Memory B cell (primary cell): ENCODE data around the gene SLC15A1.
"Not testable (repeated sequence)": the region's sequence is repeated elsewhere in the genome, so short reads cannot be mapped to it uniquely, and the experiment has no call there.

Experiments used
- ATAC-seq: fragments of 150-1000 bp; cut with Tn5 transposase; 2 replicates; pipeline ENCODE4 v1.10.0; 2021; ENCODE audit warnings: low read depth, mild to moderate bottlenecking, moderate library complexity
- DNase-seq, 2 donors: peaks; one replicate each; pipeline ENCODE4 v3.0.0; 2022; ENCODE audit warnings: low spot score in 2 of 2
- H3K27ac Mint-ChIP-seq: one replicate; pipeline ENCODE4 v1.8.0; 2022; ENCODE audit warnings: mild to moderate bottlenecking, moderate library complexity, mixed read lengths
- H3K27me3 Mint-ChIP-seq: one replicate; pipeline ENCODE4 v1.8.0; 2022; ENCODE audit warnings: mixed read lengths
- H3K36me3 Mint-ChIP-seq: one replicate; pipeline ENCODE4 v1.8.0; 2022; ENCODE audit warnings: mild to moderate bottlenecking, mixed read lengths
- H3K4me1 Mint-ChIP-seq: one replicate; pipeline ENCODE4 v1.8.0; 2022; ENCODE audit warnings: mixed read lengths
- H3K4me3 Mint-ChIP-seq: one replicate; pipeline ENCODE4 v1.8.0; 2022; ENCODE audit warnings: mild to moderate bottlenecking, moderate library complexity, mixed read lengths
- H3K9me3 Mint-ChIP-seq: one replicate; pipeline ENCODE4 v1.8.0; 2022; ENCODE audit warnings: mixed read lengths

Gene SLC15A1

DNA sequence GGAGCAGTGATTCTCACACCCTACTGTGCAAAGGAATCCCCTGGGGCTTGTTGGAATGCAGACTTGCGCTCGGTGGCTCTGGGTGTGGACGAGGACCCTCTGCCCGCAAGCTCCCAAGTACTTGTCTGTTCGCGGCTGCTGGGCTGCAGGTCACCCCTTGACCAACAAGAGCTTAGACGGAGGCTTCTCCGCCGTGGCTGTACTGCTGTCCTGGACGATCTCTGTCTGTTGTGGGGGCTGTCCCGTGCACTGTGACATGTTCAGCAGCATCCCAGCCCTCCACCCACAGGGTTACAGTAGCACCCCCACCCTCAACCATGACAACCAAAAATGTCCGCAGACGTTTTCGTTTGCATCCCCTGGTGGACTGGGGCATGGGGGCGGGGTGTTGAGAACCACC, 22.9 kb upstream of the SLC15A1 start:
- H3K27me3 Mint-ChIP-seq = peaks cover 9% of the 10 kb centered on the region
- H3K27ac Mint-ChIP-seq = no peak overlapping the region
- DNase-seq (no peak), ATAC-seq (no peak)
- H3K4me3 Mint-ChIP-seq = no peak overlapping the region
- no peaks in the 10 kb centered on the region for H3K4me1 Mint-ChIP-seq
- no peaks in the 10 kb centered on the region for H3K36me3 Mint-ChIP-seq
- H3K9me3 Mint-ChIP-seq = peaks cover 1% of the 10 kb centered on the region

DNA sequence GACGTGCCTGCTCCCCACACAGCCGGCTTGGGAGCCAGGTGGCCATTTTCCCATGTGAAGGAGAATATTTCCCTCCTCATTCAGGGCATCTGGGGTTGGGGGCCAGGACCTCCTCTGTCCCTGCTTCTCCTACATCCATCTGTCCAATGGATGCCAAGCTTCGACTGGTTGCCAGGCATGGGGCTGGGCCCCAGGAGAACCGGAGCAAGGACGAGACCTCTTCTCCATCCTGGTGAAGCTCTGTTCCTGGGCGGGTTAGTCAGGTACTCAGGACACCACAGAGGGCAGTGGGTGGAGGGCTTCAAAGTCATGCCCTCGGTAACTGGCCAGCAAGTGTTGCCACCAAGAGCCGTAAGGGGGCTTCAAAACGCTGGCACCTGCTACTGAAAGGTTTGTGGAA, 22.3 kb upstream of the SLC15A1 start:
- Mint-ChIP-seq H3K27me3 (peaks cover 9% of the 10 kb centered on the region), H3K27ac (no peak overlapping the region), H3K4me3 (no peak overlapping the region), H3K4me1 (no peaks in the 10 kb centered on the region), H3K36me3 (no peaks in the 10 kb centered on the region), H3K9me3 (peaks cover 1% of the 10 kb centered on the region)
- DNase-seq (no peak), ATAC-seq (no peak)

DNA sequence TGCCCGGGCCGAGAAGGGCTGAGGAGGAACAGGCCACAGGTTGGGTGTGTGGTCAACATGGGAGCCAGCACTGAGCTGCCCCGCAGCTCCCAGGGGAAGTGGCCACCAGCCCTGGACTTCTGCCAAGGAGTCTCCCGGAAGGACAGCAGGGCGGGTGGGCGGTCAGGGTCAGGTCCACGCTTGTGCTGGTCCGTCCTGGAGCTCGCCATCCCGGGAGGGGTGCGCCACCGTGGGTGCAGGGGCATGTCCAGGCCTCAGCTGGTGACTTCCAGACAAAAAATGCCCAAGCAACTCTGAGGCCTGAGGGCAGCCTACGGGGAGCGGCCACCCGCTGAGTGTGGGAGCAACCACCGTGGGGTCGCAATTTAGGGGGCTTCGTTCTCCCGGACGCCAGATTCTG, 21.4 kb upstream of the SLC15A1 start:
- H3K36me3 Mint-ChIP-seq = no peaks in the 10 kb centered on the region
- no peaks in the 10 kb centered on the region for H3K4me1 Mint-ChIP-seq
- no peak for DNase-seq
- no peak overlapping the region for H3K4me3 Mint-ChIP-seq
- peaks cover 11% of the 10 kb centered on the region for H3K27me3 Mint-ChIP-seq
- peaks cover 1% of the 10 kb centered on the region for H3K9me3 Mint-ChIP-seq
- no peak overlapping the region for H3K27ac Mint-ChIP-seq
- ATAC-seq = no peak

DNA sequence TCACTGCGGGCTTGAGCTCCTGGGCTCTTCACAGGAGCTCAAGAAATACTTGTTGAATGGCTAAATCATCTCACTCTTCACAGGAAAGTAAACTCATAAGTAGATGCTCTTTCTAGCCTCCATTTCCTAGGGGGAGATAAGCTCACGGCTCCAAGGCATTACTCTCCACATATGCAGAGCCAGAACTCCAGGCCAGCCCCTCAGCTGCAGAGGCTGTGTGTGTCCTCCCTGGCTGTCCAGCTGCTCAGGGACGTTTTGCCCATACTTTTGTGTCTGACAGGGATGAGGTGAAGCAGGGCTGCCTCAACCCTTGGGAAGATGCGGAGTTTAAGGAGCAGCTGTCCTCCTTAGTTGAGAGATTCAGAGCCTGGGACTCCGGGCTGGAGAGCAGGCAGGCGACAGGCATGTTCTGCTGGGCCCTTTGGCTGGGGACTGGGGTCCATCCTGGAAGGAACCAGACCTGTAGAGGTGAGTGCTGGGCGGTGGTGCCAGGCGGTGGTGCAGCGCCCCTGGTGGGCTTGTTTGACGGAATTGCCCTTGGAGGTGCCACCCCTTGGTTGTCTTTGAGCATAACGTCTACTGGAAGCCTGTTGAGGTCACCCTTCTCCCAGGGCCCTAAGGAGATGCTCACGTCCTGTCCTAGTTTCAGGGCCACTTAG, 20.5 kb upstream of the SLC15A1 start:
- peaks cover under 1% of the 10 kb centered on the region for H3K9me3 Mint-ChIP-seq
- peaks cover 8% of the 10 kb centered on the region for H3K27me3 Mint-ChIP-seq
- DNase-seq = no peak
- H3K27ac Mint-ChIP-seq = no peak overlapping the region
- H3K36me3 Mint-ChIP-seq = no peaks in the 10 kb centered on the region
- no peak for ATAC-seq
- H3K4me3 Mint-ChIP-seq = no peak overlapping the region
- no peaks in the 10 kb centered on the region for H3K4me1 Mint-ChIP-seq

DNA sequence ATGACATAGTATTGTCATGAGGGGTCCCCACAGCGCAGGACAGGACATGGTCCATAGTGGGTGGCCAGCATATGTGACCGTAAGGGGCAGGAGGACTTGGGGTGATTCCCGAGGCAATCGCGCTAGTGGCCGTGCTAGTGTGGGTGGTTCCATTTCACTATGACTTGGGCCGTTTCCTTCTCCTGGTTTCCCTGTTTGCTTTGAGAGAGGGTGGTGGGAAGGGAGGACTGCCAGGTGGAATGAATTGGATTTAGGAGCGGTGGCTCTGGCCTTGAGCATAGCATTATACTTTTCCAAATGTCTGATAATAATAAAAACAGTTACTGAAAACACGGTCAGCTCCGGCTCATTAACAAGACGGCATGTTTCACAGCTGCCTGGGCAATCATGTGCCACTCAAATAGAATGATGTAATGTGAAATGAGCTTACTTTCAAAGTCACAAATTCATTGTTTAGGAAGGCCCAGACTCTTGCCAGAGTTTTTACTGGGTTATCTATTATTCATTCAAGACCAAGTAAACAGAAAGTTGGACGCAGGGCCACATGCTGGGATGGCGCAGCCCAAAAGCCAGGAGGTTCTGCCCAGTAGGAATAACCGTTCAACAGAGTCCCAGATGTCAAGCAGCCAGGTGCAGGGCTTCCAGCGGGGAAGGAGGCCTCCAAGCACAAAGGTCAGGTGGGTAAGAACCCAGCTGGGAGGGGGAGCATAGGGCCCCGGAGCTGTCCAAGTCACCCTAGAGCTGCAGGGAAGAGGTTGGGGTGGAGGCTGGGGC, 19.6 kb upstream of the SLC15A1 start:
- Mint-ChIP-seq H3K4me1 (no peaks in the 10 kb centered on the region), H3K4me3 (no peak overlapping the region), H3K36me3 (no peaks in the 10 kb centered on the region), H3K9me3 (no peaks in the 10 kb centered on the region), H3K27me3 (peaks cover 5% of the 10 kb centered on the region), H3K27ac (no peak overlapping the region)
- ATAC-seq (no peak), DNase-seq (no peak)

DNA sequence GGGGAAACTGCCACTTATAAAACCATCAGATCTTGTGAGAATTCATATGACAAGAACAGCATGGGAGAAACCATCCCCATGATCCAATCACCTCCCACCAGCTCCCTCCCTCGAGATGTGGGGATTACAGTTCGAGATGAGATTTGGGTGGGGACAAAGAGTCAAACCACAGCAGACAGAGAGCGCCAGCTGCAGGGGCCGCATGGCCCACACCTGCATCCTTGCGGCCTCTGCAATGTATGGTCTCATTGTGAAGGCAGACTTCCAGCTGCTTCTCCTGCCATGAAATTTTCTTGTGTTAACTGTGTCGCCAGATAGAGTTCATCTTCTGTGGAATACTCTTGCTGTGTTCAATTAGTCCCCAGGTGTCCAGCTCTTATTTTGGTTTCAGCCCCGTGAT, 17.3 kb upstream of the SLC15A1 start:
- H3K4me3 Mint-ChIP-seq = no peak overlapping the region
- no peak for ATAC-seq
- H3K27me3 Mint-ChIP-seq = peaks cover 4% of the 10 kb centered on the region
- H3K27ac Mint-ChIP-seq = no peak overlapping the region
- H3K36me3 Mint-ChIP-seq = no peaks in the 10 kb centered on the region
- H3K9me3 Mint-ChIP-seq = no peaks in the 10 kb centered on the region
- DNase-seq = no peak
- no peaks in the 10 kb centered on the region for H3K4me1 Mint-ChIP-seq

DNA sequence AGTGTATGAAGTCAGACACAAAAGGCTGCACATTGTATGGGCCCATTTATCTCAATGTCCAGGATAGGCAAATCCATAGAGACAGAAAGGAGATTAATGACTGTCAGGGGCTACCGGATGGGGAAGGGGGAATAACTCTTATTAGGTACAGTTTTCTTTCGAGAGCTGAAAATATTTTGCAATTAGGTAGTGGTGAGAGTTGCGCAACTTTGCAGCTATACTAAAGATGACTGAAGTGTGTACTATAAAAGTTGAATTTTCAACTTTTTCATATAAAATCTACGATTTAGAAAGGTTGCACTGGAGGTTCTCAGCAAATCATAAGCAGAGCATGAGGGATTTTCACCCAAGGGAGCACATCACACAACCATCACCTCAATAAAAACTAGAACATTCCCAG, 16.1 kb upstream of the SLC15A1 start:
- Mint-ChIP-seq H3K36me3 (no peaks in the 10 kb centered on the region), H3K27me3 (peaks cover 6% of the 10 kb centered on the region), H3K4me1 (no peaks in the 10 kb centered on the region), H3K9me3 (no peaks in the 10 kb centered on the region), H3K27ac (no peak overlapping the region), H3K4me3 (no peak overlapping the region)
- no peak for DNase-seq
- no peak for ATAC-seq

DNA sequence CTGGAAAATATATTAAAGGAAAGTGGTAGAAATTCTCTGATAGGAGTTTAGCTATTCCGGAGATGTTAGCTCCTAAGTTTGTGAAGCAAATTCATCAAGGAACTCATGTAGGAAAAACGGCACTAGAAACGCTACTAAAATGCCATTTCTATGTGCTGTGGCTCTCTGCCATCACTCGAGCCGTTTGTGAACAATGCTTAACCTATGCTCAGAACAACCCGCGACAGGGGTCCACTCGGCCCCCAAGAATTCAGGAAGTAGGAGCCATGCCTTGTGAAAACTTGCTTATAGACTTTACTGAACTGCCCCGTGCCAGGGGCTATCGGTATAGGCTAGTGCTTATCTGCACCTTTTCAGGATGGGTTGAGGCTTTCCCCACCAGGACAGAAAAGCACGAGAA, 14.2 kb upstream of the SLC15A1 start:
- no peaks in the 10 kb centered on the region for H3K36me3 Mint-ChIP-seq
- H3K9me3 Mint-ChIP-seq = no peaks in the 10 kb centered on the region
- no peak overlapping the region for H3K4me3 Mint-ChIP-seq
- H3K4me1 Mint-ChIP-seq = peaks cover under 1% of the 10 kb centered on the region
- DNase-seq (no peak), ATAC-seq (no peak)
- H3K27ac Mint-ChIP-seq = no peak overlapping the region
- peaks cover 8% of the 10 kb centered on the region for H3K27me3 Mint-ChIP-seq

DNA sequence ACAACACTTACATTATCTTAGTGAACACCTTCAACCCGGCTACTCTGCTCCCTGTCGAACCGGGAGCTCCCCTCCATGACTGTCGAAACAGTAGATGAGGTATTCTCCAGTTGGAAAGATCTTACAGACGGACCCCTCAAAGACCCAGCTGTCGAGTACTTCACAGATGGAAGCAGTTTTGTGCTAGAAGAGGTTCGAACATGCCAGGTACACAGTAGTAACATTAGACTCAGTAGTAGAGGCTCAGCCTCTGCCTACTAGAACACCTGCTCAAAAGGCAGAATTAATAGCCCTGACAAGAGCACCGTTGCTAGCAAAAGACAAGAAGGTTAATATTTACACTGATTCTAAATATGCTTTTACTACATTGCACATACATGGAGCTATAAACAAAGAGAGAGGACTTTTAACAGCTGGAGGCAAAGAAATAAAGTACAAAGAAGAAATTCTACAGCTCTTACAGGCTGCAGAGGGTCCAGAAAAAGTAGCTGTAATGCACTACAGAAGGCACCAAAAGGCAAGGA, 13.6 kb upstream of the SLC15A1 start:
- no peak overlapping the region for H3K4me3 Mint-ChIP-seq
- no peaks in the 10 kb centered on the region for H3K36me3 Mint-ChIP-seq
- H3K27me3 Mint-ChIP-seq = peaks cover 8% of the 10 kb centered on the region
- ATAC-seq (no peak), DNase-seq (no peak)
- H3K4me1 Mint-ChIP-seq = peaks cover 5% of the 10 kb centered on the region
- H3K9me3 Mint-ChIP-seq = no peaks in the 10 kb centered on the region
- H3K27ac Mint-ChIP-seq = no peak overlapping the region

DNA sequence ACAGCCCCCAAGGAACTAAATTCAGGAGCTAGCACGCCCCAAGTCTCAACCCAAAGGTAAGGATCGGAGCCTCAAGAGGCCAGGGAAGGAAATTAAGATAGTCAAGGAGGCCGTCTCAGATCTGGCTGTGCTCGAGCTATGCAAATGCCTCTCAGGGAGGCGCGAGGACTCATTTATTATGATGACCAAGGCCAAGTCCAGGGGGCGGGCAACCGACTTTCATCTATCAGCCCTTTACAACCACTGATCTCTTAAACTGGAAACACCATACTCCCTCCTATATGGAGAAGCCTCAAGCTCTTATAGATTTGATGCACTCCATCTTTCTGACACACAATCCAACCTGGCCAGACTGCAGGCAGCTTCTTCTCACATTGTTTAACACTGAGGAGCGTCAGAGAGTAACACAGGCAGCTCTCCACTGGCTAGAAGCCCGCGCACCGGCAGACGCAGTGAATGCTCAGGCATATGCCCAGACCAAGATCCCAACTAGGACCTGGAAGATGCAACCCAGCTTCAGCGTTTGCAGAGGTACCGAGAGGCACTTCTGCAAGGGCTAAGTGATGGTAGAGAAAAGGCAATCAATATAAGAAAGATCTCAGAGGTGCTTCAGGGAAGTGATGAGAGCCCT, 9.6 kb upstream of the SLC15A1 start:
- H3K9me3 Mint-ChIP-seq = peaks cover 11% of the 10 kb centered on the region
- H3K27me3 Mint-ChIP-seq = peaks cover 12% of the 10 kb centered on the region
- ATAC-seq (no peak), DNase-seq (no peak)
- no peak overlapping the region for H3K4me3 Mint-ChIP-seq
- no peak overlapping the region for H3K27ac Mint-ChIP-seq
- peaks cover 8% of the 10 kb centered on the region for H3K4me1 Mint-ChIP-seq
- H3K36me3 Mint-ChIP-seq = no peaks in the 10 kb centered on the region

DNA sequence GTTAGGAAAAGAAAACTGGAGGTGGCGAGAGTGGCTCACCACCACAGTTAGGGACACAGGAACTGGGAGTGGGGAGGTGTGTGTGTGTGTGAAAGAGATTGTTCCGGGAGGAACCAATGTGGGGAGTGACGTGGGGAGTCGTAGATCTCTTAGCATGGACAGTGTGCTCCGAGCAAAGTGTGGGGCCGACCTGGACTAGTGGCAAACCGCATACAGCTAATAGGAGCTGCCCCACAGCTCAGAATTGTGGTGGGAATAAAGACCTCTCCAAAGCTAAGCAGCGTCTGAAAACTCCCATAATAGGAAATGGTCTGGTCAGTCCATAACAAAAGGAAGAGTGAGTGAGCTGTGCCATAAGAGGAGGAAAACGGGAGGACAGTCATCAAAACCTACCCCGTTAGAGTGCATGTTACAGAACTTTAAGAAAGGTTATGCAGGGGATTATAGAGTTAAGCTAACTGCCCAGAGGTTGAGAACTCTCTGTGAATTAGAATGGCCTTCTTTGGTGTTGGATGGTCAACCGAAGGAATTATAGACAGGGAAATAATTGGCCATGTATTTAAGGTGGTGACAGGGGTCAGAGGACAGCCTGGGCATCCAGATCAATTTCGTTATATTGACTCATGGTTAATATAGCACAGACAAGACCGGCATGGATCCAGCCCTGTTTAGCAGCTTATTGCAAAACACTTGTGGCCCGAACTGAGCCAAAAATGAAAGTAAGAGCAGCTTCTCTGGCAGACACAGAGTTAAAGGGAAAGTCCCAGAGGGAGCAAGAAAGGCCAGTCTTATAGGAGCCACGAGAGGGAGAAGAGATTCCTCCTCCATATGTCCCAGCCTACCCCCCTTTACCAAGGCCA, 8.9 kb upstream of the SLC15A1 start:
- Mint-ChIP-seq H3K36me3 (no peaks in the 10 kb centered on the region), H3K4me1 (peaks cover 8% of the 10 kb centered on the region), H3K27me3 (peaks cover 12% of the 10 kb centered on the region), H3K27ac (no peak overlapping the region), H3K4me3 (no peak overlapping the region), H3K9me3 (peaks cover 11% of the 10 kb centered on the region)
- ATAC-seq (no peak), DNase-seq (no peak)

DNA sequence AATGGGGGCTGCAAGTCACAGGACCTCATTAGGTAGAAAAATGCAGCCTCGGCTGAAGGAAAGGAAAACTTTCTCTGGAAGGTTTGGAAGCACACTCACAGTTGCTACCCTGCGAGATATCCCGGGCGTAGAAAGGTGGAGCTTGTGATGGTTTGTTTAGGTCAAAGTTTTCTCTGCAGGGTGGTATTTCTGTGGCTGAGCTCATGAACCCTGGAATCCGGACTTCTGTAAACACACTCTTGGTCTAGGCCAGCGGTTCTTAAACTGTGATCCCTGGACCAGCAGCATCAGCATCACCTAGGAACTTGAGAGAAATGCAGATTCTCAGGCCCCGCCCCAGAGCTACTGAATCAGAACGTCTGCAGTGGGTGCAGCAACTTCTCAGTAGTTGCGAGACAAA, 3.3 kb upstream of the SLC15A1 start:
- H3K9me3 Mint-ChIP-seq = peaks cover 11% of the 10 kb centered on the region
- H3K4me1 Mint-ChIP-seq = no peaks in the 10 kb centered on the region
- H3K27ac Mint-ChIP-seq = no peak overlapping the region
- no peaks in the 10 kb centered on the region for H3K36me3 Mint-ChIP-seq
- no peak for DNase-seq
- no peak overlapping the region for H3K4me3 Mint-ChIP-seq
- H3K27me3 Mint-ChIP-seq = peaks cover 21% of the 10 kb centered on the region
- ATAC-seq = no peak

DNA sequence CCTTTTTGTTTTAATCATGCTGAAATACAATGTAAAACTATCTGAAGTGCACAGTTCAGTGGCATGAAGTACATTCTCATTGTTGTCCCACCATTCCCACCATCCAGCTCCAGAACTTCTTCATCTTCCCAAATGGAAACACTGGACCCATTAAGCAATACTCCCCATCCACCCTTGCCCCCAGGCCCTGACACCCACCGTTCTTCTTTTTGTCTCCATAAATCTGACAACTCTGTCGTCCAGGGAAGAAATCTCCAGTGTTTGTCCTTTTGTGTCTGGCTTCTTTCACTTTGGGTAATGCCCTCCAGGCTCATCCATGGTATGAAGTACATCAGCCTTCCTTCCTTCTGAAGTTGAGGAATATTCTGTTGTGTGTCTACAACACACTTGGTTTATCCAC, 2.6 kb upstream of the SLC15A1 start:
- ATAC-seq (no peak), DNase-seq (no peak)
- H3K27ac Mint-ChIP-seq = no peak overlapping the region
- no peaks in the 10 kb centered on the region for H3K36me3 Mint-ChIP-seq
- H3K4me1 Mint-ChIP-seq = no peaks in the 10 kb centered on the region
- no peak overlapping the region for H3K4me3 Mint-ChIP-seq
- H3K27me3 Mint-ChIP-seq = peaks cover 24% of the 10 kb centered on the region
- peaks cover 8% of the 10 kb centered on the region for H3K9me3 Mint-ChIP-seq

DNA sequence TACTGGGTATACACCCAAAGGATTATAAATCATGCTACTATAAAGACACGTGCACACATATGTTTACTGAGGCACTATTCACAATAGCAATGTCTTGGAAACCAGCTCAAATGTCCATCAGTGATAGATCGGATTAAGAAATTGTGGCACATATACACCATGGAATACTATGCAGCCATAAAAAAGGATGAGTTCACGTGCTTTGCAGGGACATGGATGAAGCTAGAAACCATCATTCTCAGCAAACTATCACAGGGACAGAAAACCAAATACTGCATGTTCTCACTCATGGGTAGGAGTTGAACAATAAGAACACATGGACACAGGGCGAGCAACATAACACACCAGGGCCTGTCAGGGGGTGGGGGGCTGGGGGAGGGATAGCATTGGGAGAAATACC, 2.0 kb upstream of the SLC15A1 start:
- H3K27me3 Mint-ChIP-seq = peaks cover 24% of the 10 kb centered on the region
- H3K36me3 Mint-ChIP-seq, H3K9me3 Mint-ChIP-seq, ATAC-seq, H3K27ac Mint-ChIP-seq, H3K4me1 Mint-ChIP-seq, H3K4me3 Mint-ChIP-seq, DNase-seq: not testable (repeated sequence)
